Measurements from ENCODE around the gene CHID1. TPM values are rescaled to one million over a fixed set of nuclear protein-coding genes. Genes with fewer than 3 reads are reported as not detected.

Gene CHID1
- total RNA-seq, 4 donors from 2014 or later: 37.4 to 55.4 (median 47.2) TPM

DNA sequence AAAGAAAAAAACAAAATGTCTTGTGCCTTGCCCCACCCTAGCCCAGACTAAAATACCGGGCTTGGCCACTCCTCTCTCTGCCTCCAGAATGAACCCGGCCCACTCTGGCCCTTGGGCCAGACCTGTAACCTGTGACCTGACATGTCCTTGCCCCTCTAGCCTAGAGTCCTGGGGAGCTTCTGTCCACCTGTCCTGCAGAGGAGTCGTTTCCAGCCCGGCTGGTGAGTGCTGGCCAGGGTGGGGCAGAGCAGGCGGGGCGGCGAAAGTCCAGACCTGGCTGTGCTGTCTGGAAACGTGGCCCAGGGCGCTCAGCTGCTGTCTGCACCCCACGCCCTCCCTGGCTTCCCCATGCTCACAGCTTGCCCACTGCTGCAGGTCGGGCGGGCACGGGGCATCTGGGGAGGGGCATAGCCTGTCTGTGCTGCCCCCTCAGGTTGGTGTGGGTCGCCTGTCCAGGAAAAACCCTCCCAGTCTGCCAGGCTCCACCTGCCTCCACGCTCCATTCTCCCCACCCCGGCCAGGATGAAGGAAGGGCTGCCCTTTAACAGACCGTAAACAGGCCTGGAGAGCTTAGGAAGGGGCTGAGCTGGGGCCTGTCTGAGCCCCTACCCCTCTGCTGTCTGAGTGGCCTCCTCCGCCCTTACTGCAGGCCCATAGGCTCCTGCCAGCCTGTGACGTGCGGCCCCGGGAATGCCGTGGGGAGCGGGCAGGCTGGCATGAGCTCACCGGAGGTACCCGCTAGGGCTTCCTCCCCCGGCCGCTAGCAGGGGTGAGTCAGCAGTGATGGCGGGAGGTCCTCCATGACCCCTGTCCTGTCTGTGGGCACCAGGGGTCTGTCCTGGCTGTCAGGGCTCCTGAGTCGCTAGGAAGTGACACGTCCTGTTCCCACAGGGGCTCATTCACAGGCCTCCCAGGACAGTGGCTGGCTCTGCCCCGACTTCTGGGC, 76.0 kb downstream of the CHID1 start:
- intact Hi-C loops (cut with DNase I): no loop called here
- Histone ChIP-seq H3K27me3 (peaks cover 0 to 29% (median 18%) of the 10 kb centered on the region in 4 donors), H3K36me3 (peaks cover 29 to 40% (median 39%) of the 10 kb centered on the region in 4 donors), H3K4me3 (peak overlapping the region; percentile 78 to 94 (median 84)), H3K27ac (replicated peaks in 1 of 4) (peak overlapping the region; percentile 88 to 93 (median 90)), H3K9me3 (no peaks in the 10 kb centered on the region), H3K4me1 (peaks cover 74 to 95% (median 90%) of the 10 kb centered on the region in 4 donors)
- TF ChIP-seq POLR2AphosphoS5 (IDR thresholded peaks at IDR 0.05): peak; percentile 84 to 88
- TF ChIP-seq POLR2A (IDR thresholded peaks at IDR 0.05; ENCODE audit: low read depth): peak; percentile 49
- no peak for TF ChIP-seq EP300 (IDR thresholded peaks at IDR 0.05)
- TF ChIP-seq, protein P1, sequence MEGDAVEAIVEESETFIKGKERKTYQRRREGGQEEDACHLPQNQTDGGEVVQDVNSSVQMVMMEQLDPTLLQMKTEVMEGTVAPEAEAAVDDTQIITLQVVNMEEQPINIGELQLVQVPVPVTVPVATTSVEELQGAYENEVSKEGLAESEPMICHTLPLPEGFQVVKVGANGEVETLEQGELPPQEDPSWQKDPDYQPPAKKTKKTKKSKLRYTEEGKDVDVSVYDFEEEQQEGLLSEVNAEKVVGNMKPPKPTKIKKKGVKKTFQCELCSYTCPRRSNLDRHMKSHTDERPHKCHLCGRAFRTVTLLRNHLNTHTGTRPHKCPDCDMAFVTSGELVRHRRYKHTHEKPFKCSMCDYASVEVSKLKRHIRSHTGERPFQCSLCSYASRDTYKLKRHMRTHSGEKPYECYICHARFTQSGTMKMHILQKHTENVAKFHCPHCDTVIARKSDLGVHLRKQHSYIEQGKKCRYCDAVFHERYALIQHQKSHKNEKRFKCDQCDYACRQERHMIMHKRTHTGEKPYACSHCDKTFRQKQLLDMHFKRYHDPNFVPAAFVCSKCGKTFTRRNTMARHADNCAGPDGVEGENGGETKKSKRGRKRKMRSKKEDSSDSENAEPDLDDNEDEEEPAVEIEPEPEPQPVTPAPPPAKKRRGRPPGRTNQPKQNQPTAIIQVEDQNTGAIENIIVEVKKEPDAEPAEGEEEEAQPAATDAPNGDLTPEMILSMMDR (IDR thresholded peaks at IDR 0.05): peak in 1 of 3 experiments; percentile 8
- 17% methylated on average over 13 of the region's 31 CpGs for WGBS
- no peak for DNase-seq (ENCODE audit: extremely low spot score)

DNA sequence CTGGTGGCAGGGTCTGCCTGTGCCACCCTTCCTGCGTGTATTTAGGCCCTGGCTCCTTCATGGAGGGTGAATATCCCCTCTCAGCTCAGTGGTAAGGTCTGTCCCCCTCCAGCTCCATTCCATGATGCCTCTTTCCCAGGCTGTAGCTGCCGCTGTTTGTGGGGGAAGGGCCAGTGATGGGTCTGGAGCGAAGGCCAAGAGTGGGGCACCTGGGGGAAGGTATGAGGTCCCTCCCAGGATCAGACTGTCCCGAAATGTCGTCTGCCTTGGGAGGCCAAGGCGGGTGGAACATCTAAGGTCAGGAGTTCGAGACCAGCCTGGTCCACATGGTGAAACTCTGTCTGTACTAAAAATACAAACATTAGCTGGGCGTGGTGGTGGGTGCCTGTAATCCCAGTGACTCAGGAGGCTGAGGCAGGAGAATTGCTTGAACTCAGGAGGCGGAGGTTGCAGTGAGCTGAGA, 76.7 kb downstream of the CHID1 start:
- WGBS: 34% methylated on average over 9 of the region's 9 CpGs
- Histone ChIP-seq H3K27me3 (peaks cover 0 to 37% (median 25%) of the 10 kb centered on the region in 4 donors), H3K9me3 (no peaks in the 10 kb centered on the region), H3K4me1 (peaks cover 77 to 95% (median 92%) of the 10 kb centered on the region in 4 donors), H3K27ac (replicated peaks in 1 of 4) (peak overlapping the region; percentile 88 to 93 (median 90)), H3K4me3 (peak overlapping the region; percentile 78 to 94 (median 84)), H3K36me3 (peaks cover 23 to 32% (median 31%) of the 10 kb centered on the region in 4 donors)
- DNase-seq (ENCODE audit: extremely low spot score): no peak
- no peak for TF ChIP-seq EP300 (IDR thresholded peaks at IDR 0.05)
- TF ChIP-seq, protein P1 (IDR thresholded peaks at IDR 0.05): no peak
- no peak for TF ChIP-seq POLR2A (IDR thresholded peaks at IDR 0.05; ENCODE audit: low read depth)
- peak; percentile 45 to 51 for TF ChIP-seq POLR2AphosphoS5 (IDR thresholded peaks at IDR 0.05)
- intact Hi-C loops (cut with DNase I): no loop called here

DNA sequence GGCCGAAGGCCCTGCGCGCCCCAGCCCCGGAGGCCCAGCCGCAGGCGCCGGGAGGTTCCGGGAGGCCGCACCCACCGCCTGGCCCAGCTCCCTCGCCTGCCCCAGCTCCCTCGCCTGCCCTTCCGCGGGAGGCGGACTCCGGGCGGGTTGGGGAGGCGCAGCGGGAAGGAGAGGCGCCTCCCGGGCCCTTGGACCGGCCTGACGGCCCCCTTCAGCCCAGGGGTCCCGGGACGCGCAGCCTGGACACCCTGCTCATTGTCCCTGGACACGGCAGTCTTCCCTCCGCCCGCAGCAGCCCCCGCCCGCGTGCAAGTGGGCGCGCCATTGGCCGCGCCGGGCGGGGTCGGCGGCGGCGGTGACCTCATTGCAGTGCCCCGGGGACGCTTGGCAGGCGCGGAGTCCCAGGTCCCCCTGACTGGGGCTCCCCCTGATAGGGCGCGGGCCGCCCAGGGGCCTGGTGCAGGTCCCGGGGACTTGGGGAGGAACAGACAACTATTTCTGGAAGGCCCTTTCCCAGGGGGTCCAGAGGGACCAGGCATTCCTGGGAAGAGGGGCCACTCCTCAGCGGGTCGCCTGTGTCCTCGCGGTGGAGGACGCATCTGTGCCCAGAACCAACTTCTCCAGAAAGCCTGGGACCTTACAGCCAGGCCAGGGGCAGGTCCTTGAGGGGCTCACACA, 77.4 kb downstream of the CHID1 start:
- H3K27ac ChIP-seq (replicated peaks in 1 of 4): peak overlapping the region; percentile 88 to 93 (median 90)
- DNase-seq (ENCODE audit: extremely low spot score): no peak
- H3K36me3 ChIP-seq: peaks cover 17 to 26% (median 25%) of the 10 kb centered on the region in 4 donors
- intact Hi-C loops (cut with DNase I): no loop called here
- peak overlapping the region; percentile 78 to 94 (median 84) for H3K4me3 ChIP-seq
- no peaks in the 10 kb centered on the region for H3K9me3 ChIP-seq
- H3K4me1 ChIP-seq: peaks cover 79 to 95% (median 92%) of the 10 kb centered on the region in 4 donors
- H3K27me3 ChIP-seq: peaks cover 0 to 43% (median 31%) of the 10 kb centered on the region in 4 donors
- TF ChIP-seq EP300 (IDR thresholded peaks at IDR 0.05) (no peak), POLR2AphosphoS5 (IDR thresholded peaks at IDR 0.05) (peak; percentile 35 to 55), POLR2A (IDR thresholded peaks at IDR 0.05; ENCODE audit: low read depth) (peak; percentile 19)
- under 1% methylated on average over 24 of the region's 55 CpGs for WGBS

DNA sequence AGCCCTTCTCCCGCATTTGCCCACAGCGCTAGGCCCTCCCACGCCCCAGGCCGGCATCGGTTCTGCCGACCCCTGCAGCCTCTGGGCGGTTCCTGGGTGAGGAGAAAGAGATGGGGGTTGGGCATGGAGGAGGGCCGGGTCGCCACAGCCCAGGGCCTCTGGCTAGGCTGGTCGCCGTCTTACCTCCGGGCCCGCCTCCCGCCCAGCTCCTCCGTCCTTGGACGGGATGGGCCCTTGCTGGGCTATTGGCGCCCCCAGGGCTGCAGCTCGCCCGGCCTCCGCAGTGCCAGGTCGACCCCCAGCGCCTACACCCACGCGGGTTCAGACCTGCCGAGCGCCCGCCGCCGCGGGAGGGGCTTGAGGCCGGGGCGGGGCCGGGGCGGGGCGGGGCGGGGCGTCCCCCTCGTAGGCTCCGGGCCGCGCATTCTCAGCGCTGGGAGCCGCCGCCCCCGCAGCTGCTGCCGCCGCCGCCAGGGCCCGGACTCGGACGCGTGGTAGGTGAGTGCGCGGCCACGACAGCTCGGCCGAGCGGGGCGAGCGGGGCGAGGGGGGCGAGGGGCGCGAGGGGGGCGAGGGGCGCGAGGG, 78.0 kb downstream of the CHID1 start, which contains the start of gene CD151:
TSS of gene CD151 (plus strand) at position 424 of the 585 bp plus-strand sequence. CDS start 3,118 bp downstream, outside the sequence.
- peaks cover 85 to 95% (median 94%) of the 10 kb centered on the region in 4 donors for H3K4me1 ChIP-seq
- intact Hi-C loops (cut with DNase I): no loop called here
- no peaks in the 10 kb centered on the region for H3K9me3 ChIP-seq
- peak within 1 kb of the TSS; percentile 78 to 94 (median 84) for H3K4me3 ChIP-seq
- WGBS: 10% methylated on average over 11 of the region's 67 CpGs
- peaks cover 0 to 49% (median 37%) of the 10 kb centered on the region in 4 donors for H3K27me3 ChIP-seq
- H3K36me3 ChIP-seq: peaks cover 11 to 19% (median 18%) of the 10 kb centered on the region in 4 donors
- no peak for DNase-seq (ENCODE audit: extremely low spot score)
- TF ChIP-seq, protein P1 (IDR thresholded peaks at IDR 0.05): peak in 1 of 3 experiments; percentile 41
- TF ChIP-seq POLR2AphosphoS5 (IDR thresholded peaks at IDR 0.05): peak in 1 of 2 donors; percentile 76
- no peak for TF ChIP-seq POLR2A (IDR thresholded peaks at IDR 0.05; ENCODE audit: low read depth)
- peak within 1 kb of the TSS; percentile 88 to 93 (median 90) for H3K27ac ChIP-seq (replicated peaks in 1 of 4)

Data from esophagus muscularis mucosa (tissue), 4 donors.